ACC112 (cell line): ENCODE results near the gene MAPK10.

ENCODE experiments used
- H2AFZ ChIP-seq: fragments of 200-600 bp; sonication (generic); one replicate; pipeline ENCODE4 v1.6.0; 2017; ENCODE audit warnings: antibody characterized with exemption, low read length; ENCODE audit not compliant: unreplicated experiment
- H3K27ac ChIP-seq: fragments of 200-600 bp; sonication (generic); 2 replicates; pipeline ENCODE4 v1.5.1; 2014; ENCODE audit warnings: low read depth, mild to moderate bottlenecking, antibody characterized with exemption, low read length, moderate library complexity
- H3K27me3 ChIP-seq: fragments of 200-600 bp; sonication (generic); 2 replicates; pipeline ENCODE4 v1.6.1; 2014; ENCODE audit warnings: mild to moderate bottlenecking, antibody characterized with exemption, low read length, moderate library complexity, mixed read lengths; ENCODE audit not compliant: insufficient read depth
- H3K36me3 ChIP-seq: fragments of 200-600 bp; sonication (generic); 2 replicates; pipeline ENCODE4 v1.6.1; 2016; ENCODE audit warnings: mild to moderate bottlenecking, antibody characterized with exemption, low read length, moderate library complexity, mixed read lengths; ENCODE audit not compliant: insufficient read depth
- H3K4me1 ChIP-seq: fragments of 200-600 bp; sonication (generic); one replicate; pipeline ENCODE4 v1.6.1; 2016; ENCODE audit warnings: low read length, mixed read lengths; ENCODE audit not compliant: insufficient read depth, unreplicated experiment, control insufficient read depth
- H3K4me3 ChIP-seq: fragments of 200-600 bp; sonication (generic); 2 replicates; pipeline ENCODE4 v1.5.1; 2014; ENCODE audit warnings: mild to moderate bottlenecking, low read depth, low read length
- H3K79me2 ChIP-seq: fragments of 200-600 bp; sonication (generic); one replicate; pipeline ENCODE4 v1.6.0; 2016; ENCODE audit warnings: low read length; ENCODE audit not compliant: control insufficient read depth, unreplicated experiment, insufficient read depth

Gene MAPK10

DNA sequence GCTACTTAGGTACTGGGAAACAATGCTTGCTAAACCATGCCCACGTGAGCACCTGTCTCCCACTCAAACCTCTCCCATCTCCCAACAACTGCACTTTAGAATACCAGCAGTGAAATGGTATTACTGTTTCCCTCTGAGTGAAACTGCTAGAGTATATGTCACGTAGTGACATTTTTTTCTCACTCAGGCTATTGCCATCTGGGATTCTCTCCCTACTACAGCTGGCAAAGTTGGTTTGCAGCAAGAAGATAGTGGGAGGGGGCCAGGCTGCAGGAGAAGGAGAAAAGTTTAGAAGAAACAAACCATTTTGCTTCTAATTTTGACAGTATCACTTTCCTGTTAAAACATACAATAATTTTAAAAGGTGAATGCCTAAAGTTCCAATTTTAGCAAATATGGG, 358.3 kb downstream of the MAPK10 start:
- H3K4me1 ChIP-seq: no peaks in the 10 kb centered on the region
- no peak overlapping the region for H2AFZ ChIP-seq
- no peaks in the 10 kb centered on the region for H3K27me3 ChIP-seq
- H3K4me3 ChIP-seq: no peak overlapping the region
- no peaks in the 10 kb centered on the region for H3K79me2 ChIP-seq
- 0 out of 2 replicates have a peak, but pooled peaks cover 8% of the 10 kb centered on the region for H3K36me3 ChIP-seq
- H3K27ac ChIP-seq: no peak overlapping the region

DNA sequence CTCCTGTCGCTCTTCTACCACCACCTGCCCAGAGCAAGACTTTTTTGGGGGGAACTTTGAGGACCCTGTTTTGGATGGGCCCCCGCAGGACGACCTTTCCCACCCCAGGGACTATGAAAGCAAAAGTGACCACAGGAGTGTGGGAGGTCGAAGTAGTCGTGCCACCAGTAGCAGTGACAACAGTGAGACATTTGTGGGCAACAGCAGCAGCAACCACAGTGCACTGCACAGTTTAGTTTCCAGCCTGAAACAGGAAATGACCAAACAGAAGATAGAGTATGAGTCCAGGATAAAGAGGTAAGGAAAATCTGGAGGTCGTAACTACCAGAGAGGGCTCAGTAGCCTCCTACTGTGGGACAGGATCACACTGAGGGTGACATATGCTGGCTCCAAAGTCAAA, 364.5 kb downstream of the MAPK10 start:
- Histone ChIP-seq H2AFZ (no peak overlapping the region), H3K27ac (no peak overlapping the region), H3K4me1 (no peaks in the 10 kb centered on the region), H3K36me3 (peaks cover 22% of the 10 kb centered on the region), H3K79me2 (no peaks in the 10 kb centered on the region), H3K4me3 (no peak overlapping the region), H3K27me3 (no peaks in the 10 kb centered on the region)

DNA sequence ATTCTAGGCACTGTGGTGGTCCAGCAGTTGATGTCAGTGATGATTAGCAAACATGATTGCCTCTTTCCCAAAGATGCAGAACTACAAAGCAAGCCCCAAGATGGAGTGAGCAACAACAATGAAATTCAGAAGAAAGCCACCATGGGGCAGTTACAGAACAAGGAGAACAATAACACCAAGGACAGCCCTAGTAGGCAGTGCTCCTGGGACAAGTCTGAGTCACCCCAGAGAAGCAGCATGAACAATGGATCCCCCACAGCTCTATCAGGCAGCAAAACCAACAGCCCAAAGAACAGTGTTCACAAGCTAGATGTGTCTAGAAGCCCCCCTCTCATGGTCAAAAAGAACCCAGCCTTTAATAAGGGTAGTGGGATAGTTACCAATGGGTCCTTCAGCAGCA, 365.3 kb downstream of the MAPK10 start:
- Histone ChIP-seq H3K4me3 (no peak overlapping the region), H3K27me3 (no peaks in the 10 kb centered on the region), H3K27ac (no peak overlapping the region), H3K79me2 (no peaks in the 10 kb centered on the region), H2AFZ (no peak overlapping the region), H3K36me3 (peaks cover 22% of the 10 kb centered on the region), H3K4me1 (no peaks in the 10 kb centered on the region)

DNA sequence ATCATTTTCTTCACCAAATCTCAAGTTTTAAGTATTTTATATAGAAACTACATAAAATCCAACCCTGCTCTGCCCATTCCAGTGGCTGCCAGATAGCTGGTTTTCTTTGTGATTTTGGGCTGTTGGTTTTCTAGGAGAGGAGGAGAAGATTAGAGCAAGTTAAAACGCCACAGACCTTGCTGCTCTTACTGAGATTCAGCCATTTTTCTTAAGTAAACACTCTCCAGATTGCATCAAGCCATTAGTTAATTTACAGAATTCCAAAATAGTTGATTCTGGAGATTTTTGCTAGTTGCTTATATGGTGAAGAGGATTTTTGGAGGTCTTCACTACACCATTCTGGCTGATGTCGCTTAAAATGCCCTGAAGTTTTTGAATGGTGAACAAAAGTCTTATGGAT, 366.2 kb downstream of the MAPK10 start:
- H3K27me3 ChIP-seq: no peaks in the 10 kb centered on the region

DNA sequence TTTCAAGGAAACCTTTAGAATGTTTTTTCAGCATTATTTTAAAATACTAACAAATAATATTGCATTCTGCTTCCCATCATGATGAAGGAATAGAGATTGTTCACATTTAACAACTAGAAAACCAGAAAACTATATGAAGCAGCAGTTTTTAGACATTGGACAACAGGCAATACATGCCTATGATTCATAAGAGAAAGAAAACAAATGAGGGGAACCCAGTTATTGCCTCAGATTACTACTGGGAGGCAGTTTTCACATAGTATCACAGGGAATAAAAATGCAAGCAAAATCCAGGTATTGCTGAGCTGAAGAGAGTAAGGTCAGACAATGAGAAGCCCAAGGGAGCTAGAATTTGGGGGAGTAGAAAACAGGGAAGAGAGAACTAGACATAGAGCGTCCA, 373.6 kb downstream of the MAPK10 start:
- no peaks in the 10 kb centered on the region for H3K27me3 ChIP-seq
- H3K27ac ChIP-seq: no peak overlapping the region
- no peak overlapping the region for H2AFZ ChIP-seq
- H3K4me3 ChIP-seq: no peak overlapping the region
- H3K36me3 ChIP-seq: 0 out of 2 replicates have a peak, but pooled peaks cover 4% of the 10 kb centered on the region
- H3K79me2 ChIP-seq: no peaks in the 10 kb centered on the region
- peaks cover 6% of the 10 kb centered on the region for H3K4me1 ChIP-seq

More for the DNA sequence above, 366.2 kb downstream of the MAPK10 start:
- no peak overlapping the region for H2AFZ ChIP-seq
- no peaks in the 10 kb centered on the region for H3K4me1 ChIP-seq
- H3K4me3 ChIP-seq: no peak overlapping the region
- peaks cover 22% of the 10 kb centered on the region for H3K36me3 ChIP-seq
- H3K79me2 ChIP-seq: no peaks in the 10 kb centered on the region
- H3K27ac ChIP-seq: no peak overlapping the region

DNA sequence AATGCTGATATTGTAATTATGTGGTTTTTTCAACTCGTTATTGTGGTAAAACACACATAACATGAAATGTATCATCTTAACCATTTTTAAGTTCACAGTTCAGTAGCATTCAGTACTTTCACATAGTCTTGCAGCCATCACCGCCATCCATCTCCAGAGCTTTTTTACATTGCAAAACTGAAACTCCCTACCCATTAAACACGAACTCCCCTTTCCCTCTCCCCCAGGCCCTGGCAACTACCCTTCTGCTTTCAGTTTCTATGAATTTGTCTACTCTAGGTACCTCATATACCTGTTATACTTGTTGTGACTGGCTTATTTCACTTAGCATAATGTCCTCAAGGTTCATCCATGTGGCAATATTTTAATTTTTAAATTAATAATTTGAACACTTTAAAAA, 380.6 kb downstream of the MAPK10 start:
- H3K27ac ChIP-seq: no peak overlapping the region
- no peak overlapping the region for H3K4me3 ChIP-seq
- H3K27me3 ChIP-seq: no peaks in the 10 kb centered on the region
- no peaks in the 10 kb centered on the region for H3K79me2 ChIP-seq
- peaks cover 13% of the 10 kb centered on the region for H3K36me3 ChIP-seq
- no peak overlapping the region for H2AFZ ChIP-seq
- no peaks in the 10 kb centered on the region for H3K4me1 ChIP-seq

DNA sequence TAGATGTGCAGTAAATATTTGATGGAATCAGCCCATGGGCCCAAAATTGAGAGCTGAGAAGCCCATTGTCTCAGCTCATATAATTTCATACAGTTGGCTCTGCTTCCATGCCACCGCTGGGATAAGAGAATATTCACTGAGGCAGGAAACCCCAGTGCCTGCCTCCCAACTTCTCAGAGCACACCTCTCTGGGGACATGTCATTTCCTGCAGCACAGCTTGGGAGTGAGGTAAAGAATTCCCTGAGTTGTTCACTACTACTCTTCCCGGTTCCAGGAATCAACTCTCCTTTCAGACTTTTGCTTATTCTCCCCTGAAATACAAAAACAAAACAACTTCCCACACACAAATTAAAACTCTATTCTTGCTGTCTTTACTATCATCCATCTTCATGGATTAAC, 389.3 kb downstream of the MAPK10 start:
- no peaks in the 10 kb centered on the region for H3K27me3 ChIP-seq
- peaks cover 51% of the 10 kb centered on the region for H3K4me1 ChIP-seq
- peak overlapping the region; percentile 14; the same call in 1 of the 2 replicates for H3K4me3 ChIP-seq
- peak overlapping the region; percentile 57; the same call in 1 of the 2 replicates for H3K27ac ChIP-seq
- H3K79me2 ChIP-seq: peaks cover 28% of the 10 kb centered on the region
- H3K36me3 ChIP-seq: peaks cover 9% of the 10 kb centered on the region
- no peak overlapping the region for H2AFZ ChIP-seq

DNA sequence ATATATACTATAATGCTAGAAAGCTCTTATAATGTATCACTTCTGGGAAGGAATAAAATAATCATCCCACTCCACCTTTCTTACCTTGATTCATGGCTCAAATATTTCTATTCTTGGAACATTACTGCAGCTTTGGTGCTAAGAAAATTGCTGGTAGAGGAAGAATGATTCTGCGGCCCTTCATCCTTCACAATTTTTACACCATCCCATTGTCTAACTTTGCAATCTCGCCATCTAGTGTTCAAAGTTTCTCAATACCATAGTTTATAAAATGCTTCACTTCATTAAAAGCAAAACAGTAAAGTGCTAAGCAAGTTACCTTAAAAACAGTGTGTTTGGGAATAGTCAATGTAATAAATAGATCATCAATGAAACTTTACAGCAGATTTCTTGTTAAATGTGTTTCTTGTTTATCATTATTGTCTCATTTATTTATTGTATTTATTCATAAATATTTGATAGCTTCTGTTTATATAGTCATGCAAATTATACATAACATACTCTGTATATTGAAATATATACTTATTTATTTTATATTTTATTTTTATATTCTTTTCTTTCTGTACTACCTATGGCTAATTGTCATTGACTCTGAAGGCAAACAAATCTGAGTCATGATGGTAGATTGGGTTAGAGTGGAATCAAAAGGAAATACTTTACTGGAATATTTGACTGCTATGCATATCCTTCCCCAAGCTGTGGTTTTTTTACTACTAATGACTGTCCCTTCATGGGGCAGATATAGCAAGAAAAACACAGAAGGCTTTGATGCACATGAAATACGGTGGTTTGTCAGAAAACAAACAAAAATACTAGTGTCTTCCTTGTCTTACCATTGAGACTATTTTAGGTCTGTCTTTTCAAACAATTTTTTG, 390.7 kb downstream of the MAPK10 start:
- H3K4me3 ChIP-seq: no peak overlapping the region
- no peak overlapping the region for H2AFZ ChIP-seq
- peaks cover 28% of the 10 kb centered on the region for H3K79me2 ChIP-seq
- peaks cover 2% of the 10 kb centered on the region; the same call in 1 of the 2 replicates for H3K36me3 ChIP-seq
- H3K27ac ChIP-seq: peak overlapping the region; percentile 71
- no peaks in the 10 kb centered on the region for H3K27me3 ChIP-seq
- peaks cover 51% of the 10 kb centered on the region for H3K4me1 ChIP-seq

DNA sequence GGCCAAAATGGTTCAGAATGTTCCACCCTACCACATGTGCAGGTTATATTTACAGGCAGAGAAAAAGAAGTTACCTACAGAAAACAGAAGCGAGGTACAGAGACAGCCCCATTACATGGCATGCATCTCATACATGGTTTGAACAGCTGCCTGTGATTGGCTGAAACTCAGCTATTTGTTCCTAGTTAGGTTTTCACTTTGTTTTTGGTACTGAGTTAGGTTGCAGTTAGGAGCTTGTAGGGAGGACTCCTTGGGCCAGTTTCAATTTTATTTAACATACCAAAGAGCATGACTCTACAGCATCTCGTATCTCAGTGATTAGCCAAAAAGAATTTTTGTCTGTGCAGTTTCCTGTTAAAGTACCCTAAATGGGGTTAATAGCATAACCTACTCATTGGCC, 392.0 kb downstream of the MAPK10 start:
- no peaks in the 10 kb centered on the region for H3K27me3 ChIP-seq
- peaks cover 56% of the 10 kb centered on the region for H3K4me1 ChIP-seq
- H3K79me2 ChIP-seq: peaks cover 28% of the 10 kb centered on the region
- no peak overlapping the region for H2AFZ ChIP-seq
- peak overlapping the region; percentile 71 for H3K27ac ChIP-seq
- peak overlapping the region; percentile 48 for H3K4me3 ChIP-seq
- H3K36me3 ChIP-seq: no peaks in the 10 kb centered on the region

DNA sequence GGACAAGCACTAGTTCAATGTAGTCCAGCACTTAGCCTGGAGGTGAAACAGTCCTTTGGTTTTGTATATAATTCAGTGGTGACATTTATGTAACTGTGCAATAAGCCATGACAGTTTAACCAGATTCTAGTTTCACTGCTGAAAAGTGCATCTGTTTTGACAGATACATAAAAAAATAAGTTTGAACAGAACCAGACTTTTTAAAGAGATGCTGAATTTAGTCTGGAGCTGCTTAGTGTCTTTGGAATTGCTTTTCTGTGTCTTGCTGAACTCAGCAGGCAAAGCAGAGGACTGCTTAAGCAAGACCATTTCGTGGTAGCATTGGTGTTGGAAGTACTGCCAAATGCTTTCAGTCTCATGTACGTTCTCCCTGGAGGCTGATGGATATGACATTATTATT, 393.5 kb downstream of the MAPK10 start:
- H2AFZ ChIP-seq: no peak overlapping the region
- H3K27me3 ChIP-seq: no peaks in the 10 kb centered on the region
- H3K36me3 ChIP-seq: no peaks in the 10 kb centered on the region
- H3K79me2 ChIP-seq: peaks cover 29% of the 10 kb centered on the region
- H3K27ac ChIP-seq: peak overlapping the region; percentile 71; the same call in 1 of the 2 replicates
- no peak overlapping the region for H3K4me3 ChIP-seq
- peaks cover 61% of the 10 kb centered on the region for H3K4me1 ChIP-seq

DNA sequence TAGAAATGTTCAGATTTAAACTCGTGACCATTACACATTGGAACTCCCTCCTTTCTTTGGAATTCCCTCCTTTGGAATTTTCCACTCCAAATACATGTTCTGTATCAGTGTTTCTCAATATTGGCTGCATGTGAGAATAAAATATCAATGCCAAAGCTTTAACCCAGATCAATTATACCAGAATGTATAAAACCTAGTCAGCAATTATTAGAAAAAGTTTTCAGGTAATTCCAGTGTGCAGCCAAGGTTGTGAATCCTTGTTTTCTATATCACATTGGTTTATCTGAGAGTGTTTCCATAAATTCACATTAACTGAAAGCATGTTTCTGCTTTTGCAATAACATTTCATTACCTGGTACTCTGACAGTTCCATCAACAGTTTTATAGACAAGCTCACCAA, 394.3 kb downstream of the MAPK10 start:
- H3K4me3 ChIP-seq: no peak overlapping the region
- no peak overlapping the region for H3K27ac ChIP-seq
- no peaks in the 10 kb centered on the region for H3K36me3 ChIP-seq
- H3K4me1 ChIP-seq: peaks cover 58% of the 10 kb centered on the region
- H3K27me3 ChIP-seq: no peaks in the 10 kb centered on the region
- H2AFZ ChIP-seq: no peak overlapping the region
- peaks cover 29% of the 10 kb centered on the region for H3K79me2 ChIP-seq
